ENCODE data around the gene KNL1. TPM values are rescaled to one million over a fixed set of nuclear protein-coding genes. Genes with fewer than 3 reads are reported as not detected.

Gene KNL1
- total RNA-seq, 1 experiment from 2014 or later, result 19.7 TPM

- Histone ChIP-seq H3K9ac (ENCODE audit: extremely low read depth, insufficient read length, low read length) (no peak overlapping the region), H3K18ac (ENCODE audit: insufficient read length, low read depth, low read length) (no peak overlapping the region), H2AFZ (ENCODE audit: low read length) (no peak overlapping the region), H4K91ac (ENCODE audit: insufficient read length, low read depth, low read length) (no peak overlapping the region), H3K4ac (ENCODE audit: low read depth, low read length) (no peak overlapping the region), H3K79me1 (ENCODE audit: insufficient read depth, low read depth, low read length, poor library complexity, severe bottlenecking) (no peaks in the 10 kb centered on the region), H3K4me2 (ENCODE audit: insufficient read depth, insufficient read length, low read length) (no peak overlapping the region), H2BK15ac (ENCODE audit: low read depth, low read length) (no peak overlapping the region), H3K27me3 (ENCODE audit: insufficient read depth, low read length) (no peaks in the 10 kb centered on the region), H3K4me1 (ENCODE audit: insufficient read depth, low read length) (no peaks in the 10 kb centered on the region), H3K9me3 (ENCODE audit: control insufficient read depth, low read depth, low read length) (no peaks in the 10 kb centered on the region), H2BK120ac (ENCODE audit: low read depth, low read length, poor library complexity, severe bottlenecking) (no peak overlapping the region), H3K27ac (ENCODE audit: insufficient read length, low read depth, low read length) (no peak overlapping the region), H3K23me2 (ENCODE audit: insufficient read length, low read depth, low read length, poor library complexity, severe bottlenecking) (no peaks in the 10 kb centered on the region), H3K14ac (ENCODE audit: insufficient read depth, low read length) (no peak overlapping the region), H2BK20ac (ENCODE audit: low read depth, low read length, poor library complexity, severe bottlenecking) (no peak overlapping the region), H3K79me2 (ENCODE audit: insufficient read depth, low read length) (no peaks in the 10 kb centered on the region), H3K56ac (ENCODE audit: insufficient read length, low read depth, low read length) (no peak overlapping the region), H2BK5ac (ENCODE audit: insufficient read length, low read length) (no peak overlapping the region), H4K5ac (ENCODE audit: insufficient read length, low read depth, low read length) (no peak overlapping the region), H3T11ph (ENCODE audit: low read length) (no peak overlapping the region), H2AK5ac (ENCODE audit: insufficient read length, low read length) (no peak overlapping the region), H4K20me1 (ENCODE audit: control insufficient read depth, insufficient read depth, insufficient read length) (no peaks in the 10 kb centered on the region), H3K23ac (ENCODE audit: insufficient read length, low read depth, low read length) (no peak overlapping the region), H2BK12ac (ENCODE audit: insufficient read length, low read depth, low read length) (no peak overlapping the region), H4K8ac (replicated peaks; ENCODE audit: insufficient read length, low read depth, low read length) (no peak overlapping the region)
- no peaks in the 10 kb centered on the region for H3K27me3 Mint-ChIP-seq (ENCODE audit: low read depth)
- no peaks in the 10 kb centered on the region for H3K9me3 Mint-ChIP-seq
- H3K4me3 Mint-ChIP-seq, result no peak overlapping the region
- peaks cover 10 to 20% (median 19%) of the 10 kb centered on the region in 3 experiments; a peak in 6 of 7 replicates for H3K36me3 Mint-ChIP-seq (ENCODE audit: insufficient read depth in 1 of 3, low read depth in 3 of 3)
- H3K27ac Mint-ChIP-seq, result no peak overlapping the region
- no peaks in the 10 kb centered on the region for H3K4me1 Mint-ChIP-seq
- no peak for DNase-seq
- no peak for TF ChIP-seq CTCF (conservative IDR thresholded peaks at IDR 0.05)
- WGBS (ENCODE audit: extremely low coverage, insufficient read length, low lambda C conversion rate), result no CpG with 5 or more reads among the region's 2 CpGs
Measured at GRCh38 chr15:40630313-40630712, 36.3 kb downstream of the KNL1 start.
